ENCODE data around the gene KIF26B.

DNA sequence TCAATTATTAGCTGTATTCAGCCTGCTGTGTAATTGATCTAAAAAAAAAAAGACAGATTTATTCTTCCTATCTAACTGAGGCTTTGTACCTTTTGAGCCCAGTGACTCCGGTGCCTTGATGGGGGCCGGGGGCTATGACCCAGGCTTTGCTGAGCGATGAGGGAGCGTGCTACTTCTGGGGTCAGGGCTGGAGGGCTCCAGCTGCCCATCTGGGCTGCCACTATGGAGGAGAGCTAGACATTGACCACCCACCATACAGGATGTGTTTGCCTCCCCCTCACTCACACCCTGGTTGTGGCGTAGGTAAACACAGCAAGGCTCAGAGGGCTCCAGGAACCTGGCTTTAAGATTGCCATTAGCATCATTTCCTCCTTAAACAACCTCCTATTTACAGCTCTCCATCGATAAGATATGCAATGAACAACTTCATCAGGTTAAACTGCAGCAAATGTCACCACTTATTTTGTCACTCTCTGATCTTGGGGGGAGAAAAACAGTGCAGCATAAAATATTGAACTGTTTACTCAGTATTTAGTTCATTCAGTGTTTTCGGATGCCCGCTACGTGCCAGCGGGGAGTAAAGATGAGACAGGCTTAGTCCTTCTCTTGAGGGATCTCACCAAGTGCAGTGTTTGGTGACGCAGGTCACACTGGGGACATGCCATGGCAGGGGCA, 231.6 kb downstream of the KIF26B start:
- TF ChIP-seq, protein P1, sequence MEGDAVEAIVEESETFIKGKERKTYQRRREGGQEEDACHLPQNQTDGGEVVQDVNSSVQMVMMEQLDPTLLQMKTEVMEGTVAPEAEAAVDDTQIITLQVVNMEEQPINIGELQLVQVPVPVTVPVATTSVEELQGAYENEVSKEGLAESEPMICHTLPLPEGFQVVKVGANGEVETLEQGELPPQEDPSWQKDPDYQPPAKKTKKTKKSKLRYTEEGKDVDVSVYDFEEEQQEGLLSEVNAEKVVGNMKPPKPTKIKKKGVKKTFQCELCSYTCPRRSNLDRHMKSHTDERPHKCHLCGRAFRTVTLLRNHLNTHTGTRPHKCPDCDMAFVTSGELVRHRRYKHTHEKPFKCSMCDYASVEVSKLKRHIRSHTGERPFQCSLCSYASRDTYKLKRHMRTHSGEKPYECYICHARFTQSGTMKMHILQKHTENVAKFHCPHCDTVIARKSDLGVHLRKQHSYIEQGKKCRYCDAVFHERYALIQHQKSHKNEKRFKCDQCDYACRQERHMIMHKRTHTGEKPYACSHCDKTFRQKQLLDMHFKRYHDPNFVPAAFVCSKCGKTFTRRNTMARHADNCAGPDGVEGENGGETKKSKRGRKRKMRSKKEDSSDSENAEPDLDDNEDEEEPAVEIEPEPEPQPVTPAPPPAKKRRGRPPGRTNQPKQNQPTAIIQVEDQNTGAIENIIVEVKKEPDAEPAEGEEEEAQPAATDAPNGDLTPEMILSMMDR (IDR thresholded peaks at IDR 0.05; ENCODE audit: borderline replicate concordance, extremely low read depth, low read length, poor library complexity, severe bottlenecking): no peak
- TF ChIP-seq EZH2 (IDR thresholded peaks at IDR 0.05; ENCODE audit: borderline replicate concordance, low read depth, low read length, severe bottlenecking): no peak

All from DND-41 (cell line).